AG09319 (cell line): ENCODE results near the gene TPM2.

Experiments
- DNase-seq: peaks from one replicate; pipeline ENCODE4 v3.0.0-alpha.2; 2010; ENCODE audit warnings: low read depth; ENCODE audit errors: extremely low read depth
- CTCF ChIP-seq: IDR thresholded peaks from 2 replicates; pipeline ENCODE4 v1.5.1; 2011; ENCODE audit warnings: low read depth, mild to moderate bottlenecking, inconsistent platforms, low read length, moderate library complexity

The TPM2 gene

DNA sequence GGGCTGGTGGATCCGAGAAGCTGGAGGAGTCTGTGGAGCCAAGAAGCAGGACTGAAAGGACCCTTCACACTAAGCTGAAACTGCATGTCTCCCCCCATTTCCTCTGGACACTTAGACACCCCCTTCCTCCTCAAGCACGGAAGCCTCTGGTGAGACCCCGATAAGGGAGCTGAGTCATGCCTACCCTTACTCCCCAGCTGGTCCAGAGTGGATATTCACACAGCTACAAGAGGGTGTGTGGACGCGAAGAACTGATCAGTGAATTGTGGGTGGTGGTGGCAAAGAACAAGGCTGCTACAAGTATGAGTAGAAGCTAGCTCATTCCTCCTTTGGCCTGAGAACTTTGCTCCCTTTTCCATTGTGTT, 37.9 kb upstream of the TPM2 start:
- TF ChIP-seq CTCF = no peak

GRCh38 chr9:35726931-35727330, 37.2 kb upstream of the TPM2 start:
- no peak for DNase-seq
- peak; percentile 27 for TF ChIP-seq CTCF

More for the DNA sequence above, 37.9 kb upstream of the TPM2 start:
- no peak for DNase-seq

GRCh38 chr9:35725362-35725761, 35.6 kb upstream of the TPM2 start:
- TF ChIP-seq CTCF = no peak
- no peak for DNase-seq

DNA sequence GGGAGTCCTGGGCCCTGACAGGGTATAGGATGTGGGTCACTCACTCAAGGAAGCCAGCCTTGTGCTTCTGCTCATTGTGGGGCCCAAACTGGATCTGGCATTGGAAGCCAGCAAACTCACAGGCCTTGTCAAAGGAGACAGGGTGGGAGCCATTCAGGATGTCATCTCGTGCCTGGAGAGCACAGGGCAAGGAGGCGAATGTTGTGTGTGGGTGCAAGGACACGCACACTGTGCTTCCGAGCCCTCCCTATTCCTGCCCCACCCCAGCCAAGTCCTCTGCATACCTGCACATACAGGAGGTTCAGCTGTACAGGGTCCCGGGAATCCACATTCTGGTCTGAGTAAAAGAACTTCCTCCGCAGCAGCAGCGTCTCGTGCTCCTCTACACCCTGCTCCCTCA, 34.2 kb upstream of the TPM2 start:
- TF ChIP-seq CTCF = no peak
- DNase-seq = no peak

GRCh38 chr9:35723426-35723825, 33.7 kb upstream of the TPM2 start:
- TF ChIP-seq CTCF = no peak
- DNase-seq = no peak

GRCh38 chr9:35719546-35719945, 29.8 kb upstream of the TPM2 start:
- DNase-seq = no peak
- TF ChIP-seq CTCF = no peak

DNA sequence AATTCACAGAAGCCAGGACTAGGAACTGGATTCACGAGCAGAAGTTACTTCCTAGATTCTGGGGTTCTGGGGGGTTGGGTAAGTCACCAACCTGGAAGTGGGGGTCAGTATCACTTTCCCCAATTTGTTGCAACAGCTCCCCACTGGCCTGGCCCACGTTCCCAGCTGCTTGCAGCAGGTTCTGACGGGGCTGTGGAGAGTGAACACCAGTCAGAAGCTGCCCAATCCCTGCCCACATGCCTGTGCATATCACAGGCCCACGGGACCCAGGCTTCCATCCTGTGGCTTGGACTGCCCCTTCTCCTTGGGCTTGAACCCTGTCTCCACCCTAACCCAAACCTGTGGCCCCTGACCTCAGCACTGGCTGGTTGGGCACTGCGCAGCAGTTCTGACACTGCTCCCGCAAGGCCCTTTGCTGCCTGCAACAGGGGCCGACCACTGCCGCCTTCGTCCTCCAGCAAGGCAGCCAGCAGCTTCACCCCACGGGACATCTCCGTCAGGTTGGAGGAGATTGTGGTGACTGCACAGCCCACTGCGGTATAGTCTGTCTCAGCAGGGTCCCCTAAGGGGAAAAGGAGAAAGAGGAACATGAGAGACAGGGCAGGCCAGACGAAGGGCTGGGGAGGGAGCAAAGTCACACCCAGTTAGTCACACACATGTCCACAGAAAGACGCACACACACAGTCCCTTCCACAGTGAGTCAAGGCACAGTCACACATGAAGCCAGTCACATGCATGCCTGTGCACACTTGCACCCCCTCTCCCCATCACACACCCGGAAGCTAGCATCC, 29.2 kb upstream of the TPM2 start:
- no peak for DNase-seq
- no peak for TF ChIP-seq CTCF
